ENCODE data around the gene NOS1AP. TPM values are rescaled to one million over a fixed set of nuclear protein-coding genes. Genes with fewer than 3 reads are reported as not detected.

Gene NOS1AP
- total RNA-seq, 2 experiments from 2014 or later: not detected

DNA sequence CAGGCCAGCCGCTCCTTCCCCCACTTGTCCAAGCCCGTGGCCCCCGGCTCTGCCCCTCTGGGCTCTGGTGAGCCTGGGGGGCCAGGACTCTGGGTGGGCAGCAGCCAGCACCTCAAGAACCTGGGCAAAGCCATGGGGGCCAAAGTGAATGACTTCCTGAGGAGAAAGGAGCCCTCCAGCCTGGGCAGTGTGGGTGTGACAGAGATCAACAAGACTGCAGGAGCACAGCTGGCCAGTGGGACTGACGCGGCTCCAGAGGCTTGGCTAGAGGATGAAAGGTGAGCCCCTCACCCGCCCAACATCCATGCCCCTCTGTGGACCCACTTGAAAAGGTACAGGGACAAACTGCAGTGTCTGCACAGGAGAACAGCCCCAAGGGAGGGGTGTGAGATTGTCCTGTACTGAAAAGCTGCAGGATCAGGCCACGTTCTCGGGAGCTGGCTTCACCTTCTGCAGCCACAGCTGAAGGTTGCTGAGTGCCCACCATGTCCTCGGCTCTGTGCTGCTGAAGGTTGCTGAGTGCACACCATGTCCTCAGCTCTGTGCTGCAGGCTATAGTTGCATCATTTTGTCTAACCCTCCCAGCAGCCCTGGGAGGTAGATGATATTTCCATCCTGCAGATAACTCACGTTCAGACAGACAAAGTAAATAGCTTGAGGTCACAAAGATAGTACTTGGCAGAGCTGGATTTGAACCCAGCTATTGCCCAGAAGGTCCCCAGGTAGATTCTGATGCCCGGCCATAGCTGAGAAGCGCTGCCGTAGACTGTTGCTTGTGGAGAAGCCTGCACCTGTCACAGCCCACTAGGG, 312.7 kb downstream of the NOS1AP start:
- CTCF ChIA-PET: interaction anchor here (0.6 to 2.1 kb wide), 2 partner anchors 10 kb away, joined by 4 to 5 read pairs; no protein-coding TSS in a partner anchor
- peak; percentile 11 for DNase-seq
- ATAC-seq: no peak
- Mint-ChIP-seq H3K4me1 (no peaks in the 10 kb centered on the region), H3K4me3 (no peak overlapping the region), H3K36me3 (no peaks in the 10 kb centered on the region), H3K9me3 (ENCODE audit: low read depth) (no peaks in the 10 kb centered on the region), H3K27ac (no peak overlapping the region), H3K27me3 (peaks cover 3% of the 10 kb centered on the region)

DNA sequence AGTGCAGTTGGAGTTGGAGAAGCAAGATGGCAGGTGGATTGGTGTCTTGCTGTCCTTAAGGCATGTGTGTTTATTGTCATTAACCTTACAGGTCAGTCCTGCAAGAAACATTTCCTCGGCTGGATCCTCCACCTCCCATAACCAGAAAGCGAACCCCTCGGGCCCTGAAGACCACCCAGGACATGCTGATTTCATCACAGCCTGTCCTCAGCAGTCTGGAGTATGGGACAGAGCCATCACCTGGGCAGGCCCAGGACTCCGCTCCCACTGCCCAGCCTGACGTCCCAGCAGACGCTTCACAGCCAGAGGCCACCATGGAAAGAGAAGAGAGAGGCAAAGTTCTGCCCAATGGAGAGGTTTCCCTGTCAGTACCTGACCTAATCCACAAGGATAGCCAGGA, 313.6 kb downstream of the NOS1AP start:
- no peak for ATAC-seq
- DNase-seq: peak; percentile 15
- Mint-ChIP-seq H3K4me1 (no peaks in the 10 kb centered on the region), H3K36me3 (no peaks in the 10 kb centered on the region), H3K27ac (no peak overlapping the region), H3K9me3 (ENCODE audit: low read depth) (no peaks in the 10 kb centered on the region), H3K4me3 (no peak overlapping the region), H3K27me3 (peaks cover 3% of the 10 kb centered on the region)
- CTCF ChIA-PET: no interaction called here

DNA sequence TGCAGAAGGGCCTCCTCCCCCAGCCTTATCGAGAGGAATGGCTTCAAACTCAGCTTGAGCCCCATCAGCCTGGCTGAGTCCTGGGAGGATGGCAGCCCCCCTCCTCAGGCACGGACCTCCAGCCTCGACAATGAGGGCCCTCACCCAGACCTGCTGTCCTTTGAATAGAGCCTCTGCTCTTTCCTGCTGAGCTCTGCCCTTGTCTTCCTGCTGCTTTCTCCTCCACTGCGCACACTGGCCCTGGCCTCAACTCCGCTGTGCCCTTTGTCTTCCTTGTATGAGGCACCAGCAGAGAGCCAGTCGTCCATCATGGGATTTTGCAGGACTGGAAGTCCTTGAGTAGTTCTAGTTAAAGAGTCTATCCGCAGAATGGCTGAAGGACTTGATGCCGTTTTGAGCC, 314.0 kb downstream of the NOS1AP start:
- CTCF ChIA-PET: no interaction called here
- DNase-seq: peak; percentile 28

DNA sequence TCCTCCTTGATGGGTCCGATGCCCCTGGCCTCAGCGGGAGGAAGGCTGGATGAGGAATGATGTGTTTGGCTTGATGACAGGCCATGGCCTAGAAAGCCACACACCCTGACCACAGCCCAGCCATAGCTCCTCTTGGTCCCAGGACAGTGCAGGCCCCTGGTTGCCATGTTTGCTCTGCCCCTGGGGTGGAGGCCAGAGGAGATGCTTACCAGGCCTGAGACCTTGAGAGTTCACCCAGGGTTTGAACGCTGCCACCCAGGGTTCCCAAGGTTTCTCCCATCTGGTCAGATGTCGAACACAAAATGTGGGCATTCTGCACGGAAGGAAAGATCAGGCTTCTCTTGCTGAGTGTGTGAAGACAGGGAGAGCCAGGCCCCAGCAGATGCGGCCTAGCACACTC, 314.6 kb downstream of the NOS1AP start:
- DNase-seq: peak; percentile 36
- Mint-ChIP-seq H3K4me3 (no peak overlapping the region), H3K27ac (no peak overlapping the region), H3K36me3 (no peaks in the 10 kb centered on the region), H3K27me3 (peaks cover 9% of the 10 kb centered on the region), H3K4me1 (no peaks in the 10 kb centered on the region), H3K9me3 (ENCODE audit: low read depth) (no peaks in the 10 kb centered on the region)
- ATAC-seq: no peak
- CTCF ChIA-PET: no interaction called here

More for the DNA sequence above, 314.0 kb downstream of the NOS1AP start:
- Mint-ChIP-seq H3K27ac (no peak overlapping the region), H3K4me1 (no peaks in the 10 kb centered on the region), H3K27me3 (peaks cover 3% of the 10 kb centered on the region), H3K4me3 (no peak overlapping the region), H3K36me3 (no peaks in the 10 kb centered on the region), H3K9me3 (ENCODE audit: low read depth) (no peaks in the 10 kb centered on the region)
- ATAC-seq: no peak

DNA sequence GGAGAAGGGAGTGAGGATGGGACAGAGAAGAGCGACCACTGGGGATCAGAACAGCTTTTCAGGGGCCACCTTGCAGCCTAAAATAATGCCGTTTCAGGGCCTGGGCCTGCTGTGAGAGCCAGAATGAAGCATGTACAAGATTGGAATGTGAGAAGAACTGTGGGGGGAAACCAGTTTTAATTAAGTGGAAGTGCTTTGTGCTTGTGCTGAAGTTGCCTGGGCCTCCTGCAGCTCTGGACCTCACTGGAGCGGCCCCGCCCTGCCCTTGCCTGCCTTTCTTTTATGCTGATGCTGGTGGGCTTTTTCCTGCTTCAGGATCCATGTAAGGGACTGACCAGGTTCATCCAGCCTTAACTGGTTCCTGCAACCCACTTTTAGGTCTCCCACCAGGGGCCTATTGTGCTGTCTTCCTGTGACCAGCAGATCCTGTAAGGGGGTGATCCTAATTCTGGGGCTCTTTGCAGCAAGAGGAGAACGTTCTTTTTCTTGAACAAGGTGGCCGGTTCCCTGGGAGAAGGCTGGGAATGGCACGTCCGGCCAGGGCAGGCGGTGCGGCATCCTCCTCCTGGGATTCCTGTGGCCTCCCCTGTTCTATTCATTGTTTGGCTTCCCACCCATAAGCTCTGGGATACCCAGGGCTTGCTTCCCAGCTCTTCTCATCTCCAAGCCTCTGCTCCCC, 315.2 kb downstream of the NOS1AP start:
- no peaks in the 10 kb centered on the region for H3K36me3 Mint-ChIP-seq
- H3K9me3 Mint-ChIP-seq (ENCODE audit: low read depth): no peaks in the 10 kb centered on the region
- ATAC-seq: no peak
- no peak overlapping the region for H3K27ac Mint-ChIP-seq
- peaks cover 15% of the 10 kb centered on the region for H3K27me3 Mint-ChIP-seq
- CTCF ChIA-PET: no interaction called here
- no peaks in the 10 kb centered on the region for H3K4me1 Mint-ChIP-seq
- DNase-seq: peak; percentile 4
- no peak overlapping the region for H3K4me3 Mint-ChIP-seq

DNA sequence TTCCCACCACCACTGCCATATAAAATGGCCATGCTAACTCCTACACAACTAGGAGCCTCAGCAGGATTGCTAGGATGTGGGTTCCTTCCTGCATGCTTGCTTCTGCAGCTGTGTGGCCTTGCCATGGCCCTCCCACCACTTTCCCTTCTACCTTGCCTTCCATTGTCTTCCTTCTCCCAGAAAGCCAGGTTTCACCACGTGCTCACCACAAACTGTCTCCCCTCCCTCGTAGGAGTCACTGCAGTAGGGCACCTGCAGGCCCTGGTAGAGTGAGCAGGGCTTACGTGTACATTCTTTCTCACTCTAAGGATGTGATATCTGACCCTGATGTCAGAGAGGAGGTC, 315.8 kb downstream of the NOS1AP start:
- peaks cover 17% of the 10 kb centered on the region for H3K27me3 Mint-ChIP-seq
- H3K4me1 Mint-ChIP-seq: no peaks in the 10 kb centered on the region
- CTCF ChIA-PET: no interaction called here
- ATAC-seq: no peak
- no peaks in the 10 kb centered on the region for H3K36me3 Mint-ChIP-seq
- no peak overlapping the region for H3K4me3 Mint-ChIP-seq
- DNase-seq: no peak
- H3K9me3 Mint-ChIP-seq (ENCODE audit: low read depth): no peaks in the 10 kb centered on the region
- no peak overlapping the region for H3K27ac Mint-ChIP-seq

DNA sequence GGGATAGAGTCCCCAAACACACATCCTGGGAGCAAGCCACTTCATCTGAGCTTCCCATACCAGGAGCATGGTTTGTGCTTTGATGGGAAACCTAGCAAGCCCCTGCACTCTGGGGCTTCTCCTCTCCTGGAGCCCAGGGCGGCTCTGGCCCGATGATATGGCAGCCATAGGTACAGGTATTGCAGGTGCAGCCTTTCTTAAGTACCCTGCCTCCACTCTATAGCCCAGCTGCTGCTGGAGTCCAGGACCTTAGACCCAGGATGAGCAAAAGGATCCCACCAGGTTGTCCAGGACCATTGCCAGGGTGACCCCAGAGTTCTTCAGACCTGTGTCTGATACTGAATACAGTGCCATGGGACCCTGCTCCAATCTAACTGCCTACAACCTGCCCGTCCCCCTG, 316.2 kb downstream of the NOS1AP start:
- Mint-ChIP-seq H3K27me3 (peaks cover 21% of the 10 kb centered on the region), H3K36me3 (no peaks in the 10 kb centered on the region), H3K27ac (no peak overlapping the region), H3K4me1 (no peaks in the 10 kb centered on the region), H3K4me3 (no peak overlapping the region), H3K9me3 (ENCODE audit: low read depth) (no peaks in the 10 kb centered on the region)
- DNase-seq (peak; percentile 28), ATAC-seq (no peak)
- CTCF ChIA-PET: no interaction called here

DNA sequence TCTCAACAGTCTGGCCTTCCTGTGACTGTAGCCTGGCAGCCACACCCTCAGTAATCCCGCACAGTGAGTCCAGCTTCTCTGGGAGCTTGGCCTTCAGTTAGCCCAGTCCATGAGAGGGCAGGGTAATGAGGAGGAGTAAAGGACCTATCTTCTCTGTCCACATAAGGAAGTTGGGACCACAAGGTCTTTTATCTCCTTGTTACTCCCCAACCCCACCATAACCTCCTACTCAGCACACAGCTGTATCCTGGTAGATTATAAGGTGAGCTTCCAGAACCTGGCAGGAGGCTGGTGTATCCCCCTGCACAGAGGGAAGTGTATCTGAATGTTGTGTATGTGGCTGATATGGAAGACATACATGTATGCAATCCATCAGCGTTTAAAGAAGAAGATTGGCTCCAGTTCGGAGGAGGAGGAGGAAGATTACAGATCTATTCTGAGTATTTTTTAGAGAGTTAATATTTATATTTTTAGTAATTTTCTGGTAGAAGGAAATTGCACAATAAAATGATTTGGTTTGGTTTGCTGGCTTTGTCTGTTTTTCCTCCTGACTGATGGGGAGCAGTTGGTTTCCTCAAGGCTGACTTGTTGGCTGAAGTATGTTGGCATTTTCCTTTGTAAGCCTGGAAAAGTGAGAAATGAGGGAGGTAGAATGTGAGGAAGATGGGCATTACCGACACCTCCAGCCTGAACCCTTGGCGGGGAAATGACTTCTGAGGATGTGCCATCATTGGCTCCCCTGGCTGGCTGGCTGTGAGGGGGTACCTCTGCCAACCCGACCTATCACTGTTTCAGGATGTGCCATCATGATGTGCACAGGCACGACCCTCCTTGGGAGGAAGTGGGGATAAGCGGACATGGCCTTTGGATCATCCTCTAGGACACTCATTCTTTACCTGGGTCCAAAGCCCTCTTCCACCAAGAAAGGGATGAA, 317.1 kb downstream of the NOS1AP start:
- Mint-ChIP-seq H3K27me3 (peaks cover 17% of the 10 kb centered on the region), H3K9me3 (ENCODE audit: low read depth) (no peaks in the 10 kb centered on the region), H3K27ac (no peak overlapping the region), H3K4me1 (no peaks in the 10 kb centered on the region), H3K36me3 (no peaks in the 10 kb centered on the region), H3K4me3 (no peak overlapping the region)
- peak; percentile 37 for DNase-seq
- CTCF ChIA-PET: no interaction called here
- no peak for ATAC-seq

DNA sequence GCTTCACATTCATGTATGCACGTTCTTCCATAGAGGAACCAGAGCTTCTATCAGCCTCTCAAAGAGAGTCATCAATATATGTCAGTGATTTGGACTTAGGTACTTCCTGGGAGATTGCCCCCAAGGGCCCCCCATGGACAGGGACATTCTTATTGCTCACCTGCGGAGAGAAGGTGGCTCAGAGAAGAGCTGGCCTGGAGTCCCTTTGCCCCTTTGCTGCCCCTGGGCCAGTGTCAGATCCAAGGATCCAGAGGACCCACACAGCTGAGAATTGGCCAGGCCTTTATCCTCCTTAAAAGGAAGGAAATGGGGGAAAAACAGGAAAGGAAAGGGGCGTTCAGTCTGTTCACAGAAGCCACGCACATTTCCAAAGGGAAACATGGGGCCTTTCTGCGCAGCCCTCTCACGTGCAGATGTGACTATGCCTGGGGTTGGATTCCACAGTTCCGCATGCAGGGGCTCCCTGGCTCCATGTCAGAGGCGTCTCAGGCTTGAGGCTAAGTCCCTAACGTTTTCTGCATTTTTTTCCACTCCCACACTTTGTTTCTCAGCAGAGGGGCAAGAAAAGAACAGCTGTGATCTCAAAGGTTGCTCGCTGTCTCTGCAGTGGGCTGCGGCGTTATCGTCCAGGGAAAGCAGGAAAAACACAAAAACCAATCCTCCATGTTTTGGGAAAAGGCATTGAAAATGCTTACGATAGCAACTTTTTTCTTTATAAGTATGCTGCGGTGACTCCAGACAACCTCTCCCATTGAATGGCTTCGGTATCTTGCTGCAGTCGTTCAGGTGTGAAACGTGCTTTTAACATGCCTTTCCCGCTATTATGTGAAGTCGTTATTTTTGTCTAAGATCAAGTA, 318.0 kb downstream of the NOS1AP start:
- Mint-ChIP-seq H3K36me3 (no peaks in the 10 kb centered on the region), H3K27ac (no peak overlapping the region), H3K4me3 (no peak overlapping the region), H3K9me3 (ENCODE audit: low read depth) (no peaks in the 10 kb centered on the region), H3K4me1 (no peaks in the 10 kb centered on the region), H3K27me3 (peaks cover 21% of the 10 kb centered on the region)
- no peak for ATAC-seq
- CTCF ChIA-PET: no interaction called here
- peak; percentile 29 for DNase-seq

DNA sequence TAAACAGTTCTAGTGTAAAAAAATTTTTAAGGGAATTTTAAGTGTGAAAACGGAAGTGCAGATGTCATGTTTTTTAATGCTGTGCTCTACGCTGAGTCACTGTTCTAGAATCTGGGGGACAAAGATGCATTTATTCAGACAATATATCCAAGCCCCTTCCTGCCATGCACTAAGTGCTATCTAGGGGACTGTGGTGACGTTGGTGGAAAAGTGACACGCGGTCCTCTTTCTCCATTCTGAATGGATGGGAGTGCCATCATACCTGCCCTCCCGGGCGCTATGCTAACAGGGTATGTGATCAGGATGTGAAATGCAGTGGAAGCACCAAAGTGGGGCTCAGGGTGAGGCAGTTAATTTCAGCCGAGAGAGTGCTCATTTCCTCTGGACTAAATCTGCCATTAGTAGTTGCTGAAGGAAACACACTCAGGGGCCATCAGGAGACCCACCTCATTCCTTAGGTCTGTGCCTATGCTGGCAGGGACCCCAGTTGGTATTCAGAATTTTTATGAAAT, 318.6 kb downstream of the NOS1AP start:
- H3K4me3 Mint-ChIP-seq: no peak overlapping the region
- ATAC-seq (no peak), DNase-seq (peak; percentile 12)
- no peak overlapping the region for H3K27ac Mint-ChIP-seq
- H3K36me3 Mint-ChIP-seq: no peaks in the 10 kb centered on the region
- CTCF ChIA-PET: no interaction called here
- H3K27me3 Mint-ChIP-seq: peaks cover 22% of the 10 kb centered on the region
- no peaks in the 10 kb centered on the region for H3K4me1 Mint-ChIP-seq
- H3K9me3 Mint-ChIP-seq (ENCODE audit: low read depth): no peaks in the 10 kb centered on the region

DNA sequence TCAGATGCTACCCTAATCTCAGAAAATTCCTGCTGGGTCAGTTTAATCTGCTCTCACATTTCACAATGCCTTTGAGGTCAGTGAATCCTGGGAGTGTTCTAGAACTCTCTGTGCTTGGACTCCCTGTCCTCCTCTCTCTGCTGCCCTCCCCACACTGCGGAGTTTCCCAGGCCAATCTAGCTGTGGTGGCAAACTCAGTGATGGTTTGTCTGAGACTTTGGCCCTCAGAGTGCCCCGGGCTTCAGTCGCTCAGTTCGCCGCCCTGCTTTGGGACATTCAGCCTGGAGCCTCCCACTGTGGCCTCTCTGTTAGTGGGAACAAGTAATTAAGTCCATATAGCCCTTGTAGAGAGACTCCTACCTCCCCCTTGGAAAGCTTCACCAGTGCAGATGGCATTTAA, 319.1 kb downstream of the NOS1AP start:
- H3K4me1 Mint-ChIP-seq: no peaks in the 10 kb centered on the region
- no peaks in the 10 kb centered on the region for H3K36me3 Mint-ChIP-seq
- H3K4me3 Mint-ChIP-seq: no peak overlapping the region
- peaks cover 24% of the 10 kb centered on the region for H3K27me3 Mint-ChIP-seq
- ATAC-seq (no peak), DNase-seq (no peak)
- no peak overlapping the region for H3K27ac Mint-ChIP-seq
- CTCF ChIA-PET: interaction anchor here (1.4 kb wide), 1 partner anchor 333 kb away, joined by 4 read pairs; no protein-coding TSS in a partner anchor
- no peaks in the 10 kb centered on the region for H3K9me3 Mint-ChIP-seq (ENCODE audit: low read depth)

DNA sequence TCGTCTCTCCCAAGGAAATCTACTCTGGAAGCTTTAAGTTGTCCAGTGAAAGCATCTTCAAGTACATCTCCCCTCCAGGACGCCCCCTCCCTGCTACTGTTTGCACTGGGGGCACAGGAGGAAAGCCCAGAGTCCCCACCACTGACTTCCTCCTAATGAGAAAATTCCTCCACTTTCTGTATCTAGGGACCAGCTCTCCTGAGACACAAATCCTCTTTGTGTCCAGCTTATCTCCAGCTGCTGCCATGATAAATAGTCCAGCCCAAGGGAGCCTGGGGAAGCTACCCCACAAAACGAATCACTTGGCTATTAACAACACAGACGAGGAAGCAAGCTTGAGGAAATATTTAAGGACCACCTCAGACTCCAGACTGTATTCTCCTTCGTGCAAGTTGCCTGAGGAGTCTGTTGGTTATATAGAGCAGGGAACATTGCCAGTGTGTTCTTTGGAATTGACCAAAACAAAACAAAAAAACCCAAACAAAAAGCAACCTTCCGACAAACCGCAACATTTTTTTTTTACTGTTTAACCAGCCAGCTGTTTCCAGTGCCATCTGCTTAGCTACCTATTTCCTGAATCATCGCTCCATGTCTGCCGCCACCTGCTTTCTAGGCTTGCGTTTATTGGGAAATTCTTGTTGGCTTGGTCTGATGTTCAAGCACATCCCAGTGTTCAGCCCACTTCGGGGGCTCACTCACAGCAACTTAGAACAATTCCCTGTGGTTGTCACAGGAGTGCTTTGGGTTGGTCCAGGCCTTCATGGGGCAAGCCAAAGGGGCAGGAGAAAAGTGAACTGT, 319.7 kb downstream of the NOS1AP start:
- H3K4me1 Mint-ChIP-seq: no peaks in the 10 kb centered on the region
- CTCF ChIA-PET: interaction anchor here (1.4 kb wide), 1 partner anchor 333 kb away, joined by 4 read pairs; no protein-coding TSS in a partner anchor
- no peak for ATAC-seq

More for the DNA sequence above, 319.7 kb downstream of the NOS1AP start:
- Mint-ChIP-seq H3K27ac (no peak overlapping the region), H3K27me3 (peaks cover 24% of the 10 kb centered on the region), H3K36me3 (no peaks in the 10 kb centered on the region), H3K9me3 (ENCODE audit: low read depth) (no peaks in the 10 kb centered on the region), H3K4me3 (no peak overlapping the region)
- DNase-seq: no peak

All from activated CD8-positive, alpha-beta memory T cell treated with anti-CD3 and anti-CD28 coated beads, Interleukin-2, amount 10 ng/mL, durations not matched to agents 7 days and 5 days (primary cell).